Bronchial epithelial cell (primary cell): Measurements from ENCODE around the gene FLT3. TPM values are rescaled to one million over a fixed set of nuclear protein-coding genes. Genes with fewer than 3 reads are reported as not detected.
A peak's percentile ranks its signal among the peaks of the same experiment; 100 is the strongest.
"Not testable (repeated sequence)": the region's sequence is repeated elsewhere in the genome, so short reads cannot be mapped to it uniquely, and the experiment has no call there.

Experiments
- DNase-seq: peaks from one replicate; pipeline ENCODE4 v3.0.0-alpha.2; 2010; ENCODE audit warnings: low read depth
- FAIRE-seq: peaks from 2 replicates; lab custom pipeline; 2011; peaks lifted over from hg19 to GRCh38; lab: Jason Lieb, UNC
- H3K27me3 ChIP-seq: 2 replicates; pipeline ENCODE4 v1.5.1; 2011; ENCODE audit warnings: low read length; ENCODE audit not compliant: control insufficient read depth, insufficient read depth
- H3K36me3 ChIP-seq: 2 replicates; pipeline ENCODE4 v1.5.1; 2011; ENCODE audit warnings: low read length; ENCODE audit not compliant: control insufficient read depth, insufficient read depth
- H3K4me3 ChIP-seq: 2 replicates; pipeline ENCODE4 v1.5.1; 2011; ENCODE audit warnings: mild to moderate bottlenecking, low read depth, low read length, control low read depth
- total RNA-seq: library from RNA; depleted of rRNA; stranded (reverse); fragments of >200 nt; gene quantifications from 2 replicates; pipeline ENCODE4 v1.2.1, GENCODE V29; 2014
- TF ChIP-seq, protein P1 (sequence below): IDR thresholded peaks from 2 replicates; pipeline ENCODE4 v1.5.1; 2011; ENCODE audit warnings: mild to moderate bottlenecking, moderate library complexity, low read length, control low read depth, inconsistent platforms; ENCODE audit not compliant: insufficient read depth, severe bottlenecking

The FLT3 gene
- total RNA-seq, 1 donor from 2014 or later: not detected

DNA sequence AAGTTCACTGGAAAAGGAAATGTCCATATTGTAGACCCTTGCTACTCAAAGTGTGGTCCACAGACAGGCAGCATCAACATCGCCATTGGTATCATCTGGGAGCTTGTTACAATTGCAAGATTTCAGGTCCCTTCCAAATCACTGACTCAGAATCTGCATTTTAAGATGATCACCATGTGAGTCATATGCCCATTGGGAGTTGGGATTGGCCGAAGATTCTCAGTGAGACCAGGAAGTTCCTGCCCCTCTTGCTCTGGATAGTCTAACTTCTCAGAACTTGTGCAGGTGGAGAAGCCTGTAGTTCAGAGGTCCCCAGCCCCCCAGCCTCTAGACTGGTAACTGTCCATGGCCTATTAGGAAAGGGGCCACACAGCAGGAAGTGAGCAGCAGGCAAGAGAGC lies 63.0 kb downstream of the FLT3 start:
- H3K36me3 ChIP-seq: no peaks in the 10 kb centered on the region
- H3K4me3 ChIP-seq: no peak overlapping the region
- FAIRE-seq: no peak
- TF ChIP-seq, protein P1, sequence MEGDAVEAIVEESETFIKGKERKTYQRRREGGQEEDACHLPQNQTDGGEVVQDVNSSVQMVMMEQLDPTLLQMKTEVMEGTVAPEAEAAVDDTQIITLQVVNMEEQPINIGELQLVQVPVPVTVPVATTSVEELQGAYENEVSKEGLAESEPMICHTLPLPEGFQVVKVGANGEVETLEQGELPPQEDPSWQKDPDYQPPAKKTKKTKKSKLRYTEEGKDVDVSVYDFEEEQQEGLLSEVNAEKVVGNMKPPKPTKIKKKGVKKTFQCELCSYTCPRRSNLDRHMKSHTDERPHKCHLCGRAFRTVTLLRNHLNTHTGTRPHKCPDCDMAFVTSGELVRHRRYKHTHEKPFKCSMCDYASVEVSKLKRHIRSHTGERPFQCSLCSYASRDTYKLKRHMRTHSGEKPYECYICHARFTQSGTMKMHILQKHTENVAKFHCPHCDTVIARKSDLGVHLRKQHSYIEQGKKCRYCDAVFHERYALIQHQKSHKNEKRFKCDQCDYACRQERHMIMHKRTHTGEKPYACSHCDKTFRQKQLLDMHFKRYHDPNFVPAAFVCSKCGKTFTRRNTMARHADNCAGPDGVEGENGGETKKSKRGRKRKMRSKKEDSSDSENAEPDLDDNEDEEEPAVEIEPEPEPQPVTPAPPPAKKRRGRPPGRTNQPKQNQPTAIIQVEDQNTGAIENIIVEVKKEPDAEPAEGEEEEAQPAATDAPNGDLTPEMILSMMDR: no peak
- DNase-seq: peak; percentile 36
- no peaks in the 10 kb centered on the region for H3K27me3 ChIP-seq

DNA sequence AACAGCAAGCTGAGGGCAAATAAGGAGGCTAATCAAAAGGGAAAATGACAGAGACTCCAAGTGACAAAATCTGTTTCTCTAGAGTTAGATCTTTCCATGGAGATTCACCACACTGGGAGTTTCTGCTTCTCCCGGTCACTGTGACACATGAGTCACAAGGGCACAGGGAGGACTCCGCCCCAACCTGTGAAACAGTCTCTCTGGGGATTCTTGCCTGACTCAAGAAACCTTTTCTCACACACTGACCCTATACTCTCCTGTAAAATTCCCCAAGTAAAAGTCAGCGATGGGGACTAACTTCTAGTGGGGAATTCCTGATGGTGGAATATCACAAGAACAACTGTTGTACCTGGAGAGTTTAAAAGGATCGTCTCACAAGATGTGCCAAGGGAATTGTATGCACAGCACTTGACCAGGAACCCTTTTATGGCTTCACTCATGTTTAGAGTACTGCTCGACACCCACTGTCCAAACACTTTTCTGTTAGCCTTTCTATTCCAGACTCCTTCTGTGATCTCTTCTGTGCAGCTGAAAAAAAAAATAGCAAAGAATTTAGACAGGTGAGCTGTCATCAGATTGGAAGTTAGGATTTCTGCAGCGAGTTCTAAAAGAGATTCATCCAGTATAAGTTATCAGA lies 65.1 kb downstream of the FLT3 start:
- Histone ChIP-seq H3K27me3 (no peaks in the 10 kb centered on the region), H3K4me3 (no peak overlapping the region), H3K36me3 (no peaks in the 10 kb centered on the region)
- TF ChIP-seq, protein P1: no peak
- DNase-seq: peak; percentile 49
- no peak for FAIRE-seq

DNA sequence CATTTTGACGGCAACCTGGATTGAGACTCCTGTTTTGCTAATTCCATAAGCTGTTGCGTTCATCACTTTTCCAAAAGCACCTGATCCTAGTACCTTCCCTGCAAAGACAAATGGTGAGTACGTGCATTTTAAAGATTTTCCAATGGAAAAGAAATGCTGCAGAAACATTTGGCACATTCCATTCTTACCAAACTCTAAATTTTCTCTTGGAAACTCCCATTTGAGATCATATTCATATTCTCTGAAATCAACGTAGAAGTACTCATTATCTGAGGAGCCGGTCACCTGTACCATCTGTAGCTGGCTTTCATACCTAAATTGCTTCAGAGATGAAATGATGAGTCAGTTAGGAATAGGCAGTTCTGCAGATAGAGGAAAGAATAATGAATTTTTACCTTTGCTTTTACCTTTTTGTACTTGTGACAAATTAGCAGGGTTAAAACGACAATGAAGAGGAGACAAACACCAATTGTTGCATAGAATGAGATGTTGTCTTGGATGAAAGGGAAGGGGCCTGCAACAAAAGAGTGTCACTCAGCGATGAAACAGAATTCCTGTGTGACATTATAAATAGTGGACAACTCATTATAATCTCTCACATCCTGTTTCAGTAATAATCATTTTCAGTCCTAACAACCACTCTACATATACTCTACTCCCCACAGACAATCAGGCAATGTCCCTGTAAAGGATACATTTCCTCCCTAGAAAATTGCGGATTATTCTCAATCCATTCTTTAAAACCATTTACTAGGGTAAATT lies 66.3 kb downstream of the FLT3 start:
- FAIRE-seq (no peak), DNase-seq (no peak)
- Histone ChIP-seq H3K4me3 (no peak overlapping the region), H3K27me3 (no peaks in the 10 kb centered on the region), H3K36me3 (no peaks in the 10 kb centered on the region)
- TF ChIP-seq, protein P1: no peak

DNA sequence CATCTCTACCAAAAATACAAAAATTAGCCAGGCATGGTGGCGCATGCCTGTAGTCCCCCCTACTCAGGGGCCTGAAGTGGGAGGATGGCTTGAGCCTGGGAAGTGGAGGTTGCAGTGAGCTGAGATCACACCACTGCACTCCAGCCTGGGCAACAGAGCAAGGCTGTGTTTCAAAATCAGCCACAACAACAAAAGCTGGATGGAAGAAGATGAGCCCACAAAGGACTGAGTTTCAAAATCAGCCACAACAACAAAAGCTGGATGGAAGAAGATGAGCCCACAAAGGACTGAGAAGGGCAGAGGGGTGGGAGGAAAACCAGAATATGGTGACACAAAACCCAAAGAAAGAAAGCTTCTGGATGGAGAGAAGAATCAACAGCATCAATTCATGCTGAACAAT lies 67.9 kb downstream of the FLT3 start:
- not testable (repeated sequence) for DNase-seq, H3K4me3 ChIP-seq, H3K36me3 ChIP-seq, H3K27me3 ChIP-seq, FAIRE-seq

DNA sequence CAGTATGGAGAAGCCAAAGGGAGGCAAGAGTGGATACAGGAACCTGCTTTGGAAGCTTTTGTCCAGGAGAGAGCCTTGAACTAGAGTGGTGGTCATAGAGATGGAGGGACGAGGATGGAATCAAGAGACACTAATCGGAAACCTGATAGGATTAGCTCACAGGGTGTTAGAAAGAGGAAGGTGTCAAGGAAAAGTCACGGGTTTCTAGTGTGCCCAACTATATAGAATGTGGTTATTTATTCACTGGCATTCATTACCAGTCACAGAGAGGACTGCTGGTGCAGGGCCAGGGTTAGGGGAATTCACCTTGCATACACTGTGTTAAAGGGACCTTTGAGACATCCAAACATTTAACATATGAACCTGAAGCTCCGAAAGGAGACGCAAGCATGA lies 68.5 kb downstream of the FLT3 start:
- H3K4me3 ChIP-seq: no peak overlapping the region
- H3K36me3 ChIP-seq: no peaks in the 10 kb centered on the region
- no peak for DNase-seq
- no peak for FAIRE-seq
- TF ChIP-seq, protein P1: no peak
- H3K27me3 ChIP-seq: no peaks in the 10 kb centered on the region

DNA sequence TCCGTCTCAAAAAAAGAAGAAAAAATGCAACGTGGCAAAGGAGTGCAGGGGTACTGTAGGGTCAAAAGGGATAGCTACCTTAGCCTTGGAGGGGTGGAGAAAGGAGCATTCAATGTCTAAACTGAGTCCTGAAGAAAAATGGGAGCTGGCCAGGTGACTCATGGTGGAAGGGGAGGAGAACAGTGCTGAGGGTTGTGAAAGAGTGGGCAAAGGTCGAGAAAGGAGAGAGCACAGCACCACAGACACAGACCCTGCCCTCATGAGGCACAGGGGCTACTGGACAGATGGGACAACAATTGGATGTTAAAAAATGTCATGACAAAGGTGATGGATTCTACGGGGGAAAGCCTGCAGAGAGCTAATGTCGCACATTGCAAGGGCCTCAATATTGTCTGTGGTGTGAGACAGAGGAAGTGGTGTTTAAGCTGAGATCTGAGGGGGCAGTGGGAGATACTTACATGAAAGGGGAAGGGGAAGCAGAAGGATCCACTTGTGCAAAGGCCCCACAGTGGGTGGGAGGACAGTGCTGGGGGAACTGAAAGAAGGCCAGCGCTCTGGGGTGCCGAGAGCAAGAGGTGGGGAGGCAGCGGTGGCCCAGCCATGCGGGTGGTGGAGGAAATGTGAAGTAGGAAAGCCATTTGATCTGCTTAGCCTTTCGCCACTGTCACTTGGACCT lies 69.0 kb downstream of the FLT3 start:
- H3K4me3 ChIP-seq: no peak overlapping the region
- DNase-seq (no peak), FAIRE-seq (no peak)
- no peaks in the 10 kb centered on the region for H3K36me3 ChIP-seq
- H3K27me3 ChIP-seq: no peaks in the 10 kb centered on the region
- TF ChIP-seq, protein P1: no peak
